K562 (cell line): ENCODE measurements around the gene SEMA4F. TPM values are rescaled to one million over a fixed set of nuclear protein-coding genes. Genes with fewer than 3 reads are reported as not detected.

Source experiments
- ARID2 ChIP-seq: fragments of 450-650 bp; IDR thresholded peaks from 2 replicates; pipeline ENCODE4 v1.6.1; 2017; ENCODE audit warnings: antibody characterized with exemption, mild to moderate bottlenecking
- HNRNPLL ChIP-seq: fragments of 200-400 bp; formaldehyde crosslinking; IDR thresholded peaks from 2 replicates; pipeline ENCODE4 v1.6.1; 2017; ENCODE audit warnings: low read length, low read depth, mild to moderate bottlenecking; ENCODE audit not compliant: poor library complexity, severe bottlenecking
- MAZ ChIP-seq, 2 experiments: fragments of 450-650 bp in 1 of 2; sonication (generic) in 1 of 2; formaldehyde crosslinking; IDR thresholded peaks in 1 of 2; conservative IDR thresholded peaks in 1 of 2; 2 replicates each; pipeline versions ENCODE4 v1.4.0 to v1.5.0; 2020; ENCODE audit warnings: mild to moderate bottlenecking in 1 of 2, missing genetic modification reagents in 1 of 2
- SMC3 ChIP-seq: conservative IDR thresholded peaks from 2 replicates; pipeline ENCODE4 v1.6.1; 2011; ENCODE audit warnings: low read depth, low read length, improper control_type of control experiment; ENCODE audit not compliant: insufficient read depth
- STAG1 ChIP-seq: sonication (generic); formaldehyde crosslinking; IDR thresholded peaks from 2 replicates; pipeline ENCODE4 v1.5.0; 2020; ENCODE audit warnings: missing genetic modification reagents, borderline replicate concordance
- polyA plus RNA-seq, 8 experiments: library from polyadenylated mRNA; depleted of rRNA in 4 of 8; stranded (reverse) in 5 of 8; unstranded in 3 of 8; fragments of >200 nt; fragmentation: Nextera tagmentation in 2 of 8; fragmentation: Illumina TruSeq in 1 of 8; extraction: Ambion mirVana in 2 of 8; extraction: Trizol in 1 of 8; gene quantifications; 2 replicates each; pipeline versions ENCODE4 v1.2.1 to v1.2.3, GENCODE V29; 2011 to 2014; ENCODE audit warnings: inconsistent platforms in 1 of 8, missing spikeins in 1 of 8
- total RNA-seq, 7 experiments: library from RNA; depleted of rRNA in 6 of 7; stranded (reverse); fragments of >200 nt in 6 of 7; fragmentation: Illumina TruSeq in 2 of 7; extraction: Trizol in 2 of 7; gene quantifications; 2 replicates each; pipeline versions ENCODE4 v1.2.1 to v1.2.3, GENCODE V29; 2011 to 2021; ENCODE audit warnings: low replicate concordance in 1 of 7
- TF ChIP-seq, protein P1 (sequence below): fragments of 450-650 bp; IDR thresholded peaks from 2 replicates; pipeline ENCODE4 v1.6.1; 2018; ENCODE audit not compliant: partially characterized antibody
- TF ChIP-seq, protein P2 (sequence below): fragments of 200-800 bp; sonication (Bioruptor generic); IDR thresholded peaks from 2 replicates; pipeline ENCODE4 v1.6.1; 2017; ENCODE audit warnings: missing genetic modification characterization, missing compliant biosample characterization
- TF ChIP-seq, protein P3 (sequence below), 3 experiments: fragments of 200-800 bp in 1 of 3; sonication (Bioruptor generic) in 1 of 3; sonication (generic) in 1 of 3; formaldehyde crosslinking in 1 of 3; IDR thresholded peaks; 2 replicates each; pipeline versions ENCODE4 v1.6.1 to v1.8.0; 2016 to 2022; ENCODE audit warnings: mild to moderate bottlenecking in 2 of 3, missing compliant biosample characterization in 2 of 3, missing genetic modification characterization in 2 of 3, missing genetic modification reagents in 1 of 3
- TF ChIP-seq, protein P4 (sequence below), 2 experiments: fragments of 450-650 bp; formaldehyde crosslinking in 1 of 2; IDR thresholded peaks; 2 replicates each; pipeline versions ENCODE4 v1.4.0 to v1.6.1; 2014 to 2020; ENCODE audit warnings: mild to moderate bottlenecking in 2 of 2, borderline replicate concordance in 1 of 2, low read depth in 1 of 2

SEMA4F gene
- total and polyA plus RNA-seq, 9 of the 15 experiments (the other 6 are each of a cell fraction or from before 2014, with no cell fraction given), result 0.08 to 1.6 (median 0.33) TPM

GRCh38 chr2:74715081-74715791 lies 61.2 kb downstream of the SEMA4F start (continued):
- TF ChIP-seq, protein P1, sequence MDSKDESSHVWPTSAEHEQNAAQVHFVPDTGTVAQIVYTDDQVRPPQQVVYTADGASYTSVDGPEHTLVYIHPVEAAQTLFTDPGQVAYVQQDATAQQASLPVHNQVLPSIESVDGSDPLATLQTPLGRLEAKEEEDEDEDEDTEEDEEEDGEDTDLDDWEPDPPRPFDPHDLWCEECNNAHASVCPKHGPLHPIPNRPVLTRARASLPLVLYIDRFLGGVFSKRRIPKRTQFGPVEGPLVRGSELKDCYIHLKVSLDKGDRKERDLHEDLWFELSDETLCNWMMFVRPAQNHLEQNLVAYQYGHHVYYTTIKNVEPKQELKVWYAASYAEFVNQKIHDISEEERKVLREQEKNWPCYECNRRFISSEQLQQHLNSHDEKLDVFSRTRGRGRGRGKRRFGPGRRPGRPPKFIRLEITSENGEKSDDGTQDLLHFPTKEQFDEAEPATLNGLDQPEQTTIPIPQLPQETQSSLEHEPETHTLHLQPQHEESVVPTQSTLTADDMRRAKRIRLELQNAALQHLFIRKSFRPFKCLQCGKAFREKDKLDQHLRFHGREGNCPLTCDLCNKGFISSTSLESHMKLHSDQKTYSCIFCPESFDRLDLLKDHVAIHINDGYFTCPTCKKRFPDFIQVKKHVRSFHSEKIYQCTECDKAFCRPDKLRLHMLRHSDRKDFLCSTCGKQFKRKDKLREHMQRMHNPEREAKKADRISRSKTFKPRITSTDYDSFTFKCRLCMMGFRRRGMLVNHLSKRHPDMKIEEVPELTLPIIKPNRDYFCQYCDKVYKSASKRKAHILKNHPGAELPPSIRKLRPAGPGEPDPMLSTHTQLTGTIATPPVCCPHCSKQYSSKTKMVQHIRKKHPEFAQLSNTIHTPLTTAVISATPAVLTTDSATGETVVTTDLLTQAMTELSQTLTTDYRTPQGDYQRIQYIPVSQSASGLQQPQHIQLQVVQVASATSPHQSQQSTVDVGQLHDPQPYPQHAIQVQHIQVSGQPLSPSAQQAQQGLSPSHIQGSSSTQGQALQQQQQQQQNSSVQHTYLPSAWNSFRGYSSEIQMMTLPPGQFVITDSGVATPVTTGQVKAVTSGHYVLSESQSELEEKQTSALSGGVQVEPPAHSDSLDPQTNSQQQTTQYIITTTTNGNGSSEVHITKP, result peak; percentile 40
- TF ChIP-seq SMC3 (peak; percentile 85), MAZ (CRISPR knock-in tag; conservative IDR thresholded peaks at IDR 0.05 in 1 of 2, IDR thresholded peaks at IDR 0.05 in 1 of 2) (peak; percentile 42 to 82; a peak in 2 of 4 replicates), HNRNPLL (peak; percentile 72), ARID2 (0 out of 2 replicates have a peak, but pooled peaks have one; percentile 33), STAG1 (CRISPR knock-in tag) (peak; percentile 28; the same call in 1 of the 2 replicates)
- TF ChIP-seq, protein P2, sequence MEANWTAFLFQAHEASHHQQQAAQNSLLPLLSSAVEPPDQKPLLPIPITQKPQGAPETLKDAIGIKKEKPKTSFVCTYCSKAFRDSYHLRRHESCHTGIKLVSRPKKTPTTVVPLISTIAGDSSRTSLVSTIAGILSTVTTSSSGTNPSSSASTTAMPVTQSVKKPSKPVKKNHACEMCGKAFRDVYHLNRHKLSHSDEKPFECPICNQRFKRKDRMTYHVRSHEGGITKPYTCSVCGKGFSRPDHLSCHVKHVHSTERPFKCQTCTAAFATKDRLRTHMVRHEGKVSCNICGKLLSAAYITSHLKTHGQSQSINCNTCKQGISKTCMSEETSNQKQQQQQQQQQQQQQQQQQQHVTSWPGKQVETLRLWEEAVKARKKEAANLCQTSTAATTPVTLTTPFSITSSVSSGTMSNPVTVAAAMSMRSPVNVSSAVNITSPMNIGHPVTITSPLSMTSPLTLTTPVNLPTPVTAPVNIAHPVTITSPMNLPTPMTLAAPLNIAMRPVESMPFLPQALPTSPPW, result peak; percentile 57
- TF ChIP-seq, protein P3, sequence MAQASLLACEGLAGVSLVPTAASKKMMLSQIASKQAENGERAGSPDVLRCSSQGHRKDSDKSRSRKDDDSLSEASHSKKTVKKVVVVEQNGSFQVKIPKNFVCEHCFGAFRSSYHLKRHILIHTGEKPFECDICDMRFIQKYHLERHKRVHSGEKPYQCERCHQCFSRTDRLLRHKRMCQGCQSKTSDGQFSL (CRISPR knock-in tag; IDR thresholded peaks at IDR 0.05), result 0 out of 2 replicates have a peak, but pooled peaks have one; percentile 33
- TF ChIP-seq, protein P3 (tag; IDR thresholded peaks at IDR 0.05), result peak in 1 of 2 experiments; percentile 62; a peak in 2 of 4 replicates
- TF ChIP-seq, protein P4, sequence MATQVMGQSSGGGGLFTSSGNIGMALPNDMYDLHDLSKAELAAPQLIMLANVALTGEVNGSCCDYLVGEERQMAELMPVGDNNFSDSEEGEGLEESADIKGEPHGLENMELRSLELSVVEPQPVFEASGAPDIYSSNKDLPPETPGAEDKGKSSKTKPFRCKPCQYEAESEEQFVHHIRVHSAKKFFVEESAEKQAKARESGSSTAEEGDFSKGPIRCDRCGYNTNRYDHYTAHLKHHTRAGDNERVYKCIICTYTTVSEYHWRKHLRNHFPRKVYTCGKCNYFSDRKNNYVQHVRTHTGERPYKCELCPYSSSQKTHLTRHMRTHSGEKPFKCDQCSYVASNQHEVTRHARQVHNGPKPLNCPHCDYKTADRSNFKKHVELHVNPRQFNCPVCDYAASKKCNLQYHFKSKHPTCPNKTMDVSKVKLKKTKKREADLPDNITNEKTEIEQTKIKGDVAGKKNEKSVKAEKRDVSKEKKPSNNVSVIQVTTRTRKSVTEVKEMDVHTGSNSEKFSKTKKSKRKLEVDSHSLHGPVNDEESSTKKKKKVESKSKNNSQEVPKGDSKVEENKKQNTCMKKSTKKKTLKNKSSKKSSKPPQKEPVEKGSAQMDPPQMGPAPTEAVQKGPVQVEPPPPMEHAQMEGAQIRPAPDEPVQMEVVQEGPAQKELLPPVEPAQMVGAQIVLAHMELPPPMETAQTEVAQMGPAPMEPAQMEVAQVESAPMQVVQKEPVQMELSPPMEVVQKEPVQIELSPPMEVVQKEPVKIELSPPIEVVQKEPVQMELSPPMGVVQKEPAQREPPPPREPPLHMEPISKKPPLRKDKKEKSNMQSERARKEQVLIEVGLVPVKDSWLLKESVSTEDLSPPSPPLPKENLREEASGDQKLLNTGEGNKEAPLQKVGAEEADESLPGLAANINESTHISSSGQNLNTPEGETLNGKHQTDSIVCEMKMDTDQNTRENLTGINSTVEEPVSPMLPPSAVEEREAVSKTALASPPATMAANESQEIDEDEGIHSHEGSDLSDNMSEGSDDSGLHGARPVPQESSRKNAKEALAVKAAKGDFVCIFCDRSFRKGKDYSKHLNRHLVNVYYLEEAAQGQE (IDR thresholded peaks at IDR 0.05; ENCODE audit: borderline replicate concordance), result peak; percentile 71; the same call in 1 of the 2 replicates
- TF ChIP-seq, protein P4 (CRISPR knock-in tag; IDR thresholded peaks at IDR 0.05; ENCODE audit: low read depth), result no peak
